ENCODE data around the gene CIBAR2. TPM values are rescaled to one million over a fixed set of nuclear protein-coding genes. Genes with fewer than 3 reads are reported as not detected.

Gene CIBAR2
- total and polyA plus RNA-seq, 4 experiments from 2014 or later = not detected

GRCh38 chr16:85142129-85142513, 29.8 kb upstream of the CIBAR2 start:
- no peak for DNase-seq
- peaks cover 0 to 5% (median 2%) of the 10 kb centered on the region in 4 donors for H3K4me1 Mint-ChIP-seq
- ChIA-PET POLR2A (ENCODE audit: partially characterized antibody) (no interaction called here), CTCF (ENCODE audit: partially characterized antibody) (no interaction called here)
- H3K27me3 Mint-ChIP-seq = peaks cover 20 to 28% of the 10 kb centered on the region in 2 donors
- intact Hi-C loops (cut with micrococcal nuclease) = no loop called here
- Histone ChIP-seq H3K27me3 (ENCODE audit: insufficient read depth, low read length) (no peaks in the 10 kb centered on the region), H3K27ac (ENCODE audit: low read depth, low read length) (no peak overlapping the region), H3K4me3 (ENCODE audit: low read length in 2 of 2) (no peak overlapping the region), H3K9me3 (ENCODE audit: control insufficient read depth in 1 of 2, low read length in 2 of 2) (no peaks in the 10 kb centered on the region), H3K4me1 (ENCODE audit: insufficient read depth, low read length) (no peaks in the 10 kb centered on the region), H3K36me3 (ENCODE audit: insufficient read depth, low read length) (no peaks in the 10 kb centered on the region)
- H3K27ac Mint-ChIP-seq = no peak overlapping the region
- no peaks in the 10 kb centered on the region for H3K9me3 Mint-ChIP-seq
- peaks cover 0 to 4% of the 10 kb centered on the region in 2 donors for H3K36me3 Mint-ChIP-seq
- no peak overlapping the region for H3K4me3 Mint-ChIP-seq

DNA sequence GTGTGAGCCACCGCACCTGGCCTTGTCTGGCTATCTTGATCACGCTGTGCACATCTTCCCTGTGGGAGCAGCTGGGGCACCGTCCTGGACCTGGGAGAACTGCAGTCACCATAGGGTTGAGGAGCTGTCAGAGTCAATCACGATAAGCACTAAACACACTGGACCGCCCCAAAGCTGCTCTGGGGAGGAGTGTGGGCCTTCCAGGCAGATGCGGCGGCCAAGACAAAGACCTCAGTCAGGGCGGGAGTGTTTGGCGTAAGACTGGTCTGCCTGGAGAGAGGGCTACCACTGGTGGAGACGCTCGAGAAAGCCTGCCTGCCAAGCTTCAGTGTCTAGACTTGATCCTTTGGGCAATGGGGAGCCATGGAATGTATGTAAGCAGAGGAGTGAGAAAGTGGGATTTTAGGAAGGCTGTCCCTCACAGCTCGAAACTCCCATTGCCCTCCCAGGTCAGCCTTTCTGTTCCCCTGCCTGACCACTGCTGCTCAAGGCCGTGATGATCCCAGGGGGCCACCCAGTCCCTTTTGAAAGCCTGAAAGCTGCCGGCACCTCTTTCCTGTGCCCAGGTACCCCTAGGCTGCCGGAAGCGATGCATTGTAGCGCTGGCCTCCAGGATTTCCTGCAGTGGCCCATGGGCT, 29.3 kb upstream of the CIBAR2 start:
- Mint-ChIP-seq H3K9me3 (no peaks in the 10 kb centered on the region), H3K36me3 (peaks cover 0 to 4% of the 10 kb centered on the region in 2 donors), H3K27ac (no peak overlapping the region), H3K27me3 (peaks cover 21 to 30% of the 10 kb centered on the region in 2 donors), H3K4me1 (peaks cover 0 to 7% (median 4%) of the 10 kb centered on the region in 4 donors), H3K4me3 (no peak overlapping the region)
- CTCF ChIA-PET (ENCODE audit: partially characterized antibody) = no interaction called here
- no peak overlapping the region for H3K27ac ChIP-seq (ENCODE audit: low read depth, low read length)
- no peak overlapping the region for H3K4me3 ChIP-seq (ENCODE audit: low read length in 2 of 2)
- no peaks in the 10 kb centered on the region for H3K36me3 ChIP-seq (ENCODE audit: insufficient read depth, low read length)
- POLR2A ChIA-PET (ENCODE audit: partially characterized antibody) = no interaction called here
- DNase-seq = no peak
- H3K4me1 ChIP-seq (ENCODE audit: insufficient read depth, low read length) = no peaks in the 10 kb centered on the region
- intact Hi-C loops (cut with micrococcal nuclease) = no loop called here
- no peaks in the 10 kb centered on the region for H3K27me3 ChIP-seq (ENCODE audit: insufficient read depth, low read length)
- H3K9me3 ChIP-seq (ENCODE audit: control insufficient read depth in 1 of 2, low read length in 2 of 2) = no peaks in the 10 kb centered on the region

- Histone ChIP-seq H3K27ac (ENCODE audit: low read depth, low read length) (no peak overlapping the region), H3K9me3 (ENCODE audit: control insufficient read depth in 1 of 2, low read length in 2 of 2) (no peaks in the 10 kb centered on the region), H3K27me3 (ENCODE audit: insufficient read depth, low read length) (no peaks in the 10 kb centered on the region), H3K36me3 (ENCODE audit: insufficient read depth, low read length) (no peaks in the 10 kb centered on the region), H3K4me1 (ENCODE audit: insufficient read depth, low read length) (no peaks in the 10 kb centered on the region), H3K4me3 (ENCODE audit: low read length in 2 of 2) (no peak overlapping the region)
- H3K27me3 Mint-ChIP-seq = peaks cover 22 to 30% of the 10 kb centered on the region in 2 donors
- POLR2A ChIA-PET (ENCODE audit: partially characterized antibody) = no interaction called here
- peaks cover 0 to 4% of the 10 kb centered on the region in 2 donors for H3K36me3 Mint-ChIP-seq
- H3K27ac Mint-ChIP-seq = no peak overlapping the region
- DNase-seq = no peak
- no peak overlapping the region for H3K4me3 Mint-ChIP-seq
- intact Hi-C loops (cut with micrococcal nuclease) = no loop called here
- H3K4me1 Mint-ChIP-seq = peaks cover 0 to 8% (median 4%) of the 10 kb centered on the region in 4 donors
- CTCF ChIA-PET (ENCODE audit: partially characterized antibody) = no interaction called here
- H3K9me3 Mint-ChIP-seq = no peaks in the 10 kb centered on the region
These were observed 28.3 kb upstream of the CIBAR2 start for GRCh38 chr16:85140455-85141012.

DNA sequence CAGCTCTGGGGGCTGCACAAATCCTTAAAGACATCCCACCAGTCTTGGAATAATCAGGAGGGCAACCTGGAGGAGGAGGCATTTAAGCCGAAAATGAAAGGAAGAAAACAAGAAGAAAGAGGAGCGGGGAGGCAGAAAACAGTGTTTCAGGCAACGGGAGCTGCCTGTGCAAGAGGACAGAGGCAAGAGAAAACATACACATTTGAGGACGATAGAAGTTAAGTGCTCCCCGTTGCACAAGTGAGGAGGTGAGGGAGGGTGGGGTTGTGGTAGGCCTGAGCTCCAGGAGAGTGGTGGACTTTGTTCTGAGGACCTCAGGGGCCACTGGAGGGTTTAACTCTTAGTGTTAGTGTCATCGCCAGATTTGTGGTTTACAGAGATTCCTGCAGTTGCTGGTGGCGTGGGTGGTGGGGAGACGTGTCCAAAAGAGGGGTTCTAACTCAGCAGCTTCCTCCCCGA, 27.6 kb upstream of the CIBAR2 start:
- intact Hi-C loops (cut with micrococcal nuclease) = no loop called here
- peaks cover 22 to 28% of the 10 kb centered on the region in 2 donors for H3K27me3 Mint-ChIP-seq
- Histone ChIP-seq H3K27me3 (ENCODE audit: insufficient read depth, low read length) (no peaks in the 10 kb centered on the region), H3K36me3 (ENCODE audit: insufficient read depth, low read length) (no peaks in the 10 kb centered on the region), H3K4me1 (ENCODE audit: insufficient read depth, low read length) (no peaks in the 10 kb centered on the region), H3K27ac (ENCODE audit: low read depth, low read length) (no peak overlapping the region), H3K9me3 (ENCODE audit: control insufficient read depth in 1 of 2, low read length in 2 of 2) (no peaks in the 10 kb centered on the region), H3K4me3 (ENCODE audit: low read length in 2 of 2) (no peak overlapping the region)
- DNase-seq = no peak
- ChIA-PET POLR2A (ENCODE audit: partially characterized antibody) (no interaction called here), CTCF (ENCODE audit: partially characterized antibody) (interaction anchor here (0.8 kb wide), 1 partner anchor 25 kb away, joined by 3 read pairs; no protein-coding TSS in a partner anchor)
- no peaks in the 10 kb centered on the region for H3K9me3 Mint-ChIP-seq
- peaks cover 0 to 4% of the 10 kb centered on the region in 2 donors for H3K36me3 Mint-ChIP-seq
- no peak overlapping the region for H3K4me3 Mint-ChIP-seq
- no peak overlapping the region for H3K27ac Mint-ChIP-seq
- peaks cover 0 to 8% (median 4%) of the 10 kb centered on the region in 4 donors for H3K4me1 Mint-ChIP-seq

DNA sequence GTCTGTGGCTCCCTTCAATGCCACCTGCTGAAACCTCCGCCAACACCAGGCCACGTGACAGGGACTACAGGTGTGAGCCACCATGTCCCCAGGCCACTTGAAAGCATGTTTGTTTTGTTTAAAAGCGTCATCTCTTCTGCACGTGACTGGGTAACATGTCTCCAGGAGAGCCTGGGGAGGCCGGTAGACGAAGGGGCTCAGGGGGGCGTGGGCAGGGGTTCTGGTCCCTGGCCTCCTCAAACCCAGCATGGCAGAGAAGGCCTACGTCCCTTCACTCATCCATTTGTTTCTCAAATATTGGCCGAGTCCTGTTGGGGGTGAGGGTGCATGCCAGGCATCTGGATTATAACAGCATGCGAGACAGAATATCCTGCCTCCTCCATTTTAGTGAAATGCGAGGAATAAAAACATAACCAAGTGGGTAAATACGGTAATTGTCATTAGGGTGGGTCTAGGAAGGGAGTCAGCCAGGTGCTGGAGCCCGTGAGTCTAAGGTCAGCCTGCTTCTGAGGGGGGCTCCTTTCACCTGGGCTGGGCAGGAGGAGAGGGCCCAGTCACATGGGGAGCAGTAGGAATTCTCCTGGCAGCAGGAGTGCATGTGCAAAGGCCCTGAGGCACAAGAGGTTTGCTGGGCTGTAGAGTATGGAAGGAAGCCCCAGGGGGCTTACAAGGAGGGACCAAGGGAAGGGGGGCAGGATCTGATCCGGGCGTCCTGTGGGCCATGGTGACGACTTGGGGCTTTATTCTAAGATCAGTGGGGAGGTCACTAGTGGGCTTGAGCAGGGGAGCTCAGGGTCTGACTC, 26.8 kb upstream of the CIBAR2 start:
- Mint-ChIP-seq H3K9me3 (no peaks in the 10 kb centered on the region), H3K36me3 (peaks cover 0 to 4% of the 10 kb centered on the region in 2 donors), H3K27me3 (peaks cover 22 to 31% of the 10 kb centered on the region in 2 donors), H3K4me3 (peak overlapping the region in 1 of 8 donors; percentile 5), H3K27ac (peak overlapping the region in 2 of 7 donors; percentile 15 to 78), H3K4me1 (peaks cover 0 to 8% (median 4%) of the 10 kb centered on the region in 4 donors)
- H3K9me3 ChIP-seq (ENCODE audit: control insufficient read depth in 1 of 2, low read length in 2 of 2) = no peaks in the 10 kb centered on the region
- H3K4me3 ChIP-seq (ENCODE audit: low read length in 2 of 2) = no peak overlapping the region
- DNase-seq = no peak
- no peaks in the 10 kb centered on the region for H3K27me3 ChIP-seq (ENCODE audit: insufficient read depth, low read length)
- H3K27ac ChIP-seq (ENCODE audit: low read depth, low read length) = no peak overlapping the region
- H3K36me3 ChIP-seq (ENCODE audit: insufficient read depth, low read length) = no peaks in the 10 kb centered on the region
- POLR2A ChIA-PET (ENCODE audit: partially characterized antibody) = no interaction called here
- CTCF ChIA-PET (ENCODE audit: partially characterized antibody) = interaction anchor here (0.8 kb wide), 1 partner anchor 24 kb away, joined by 3 read pairs; no protein-coding TSS in a partner anchor
- no peaks in the 10 kb centered on the region for H3K4me1 ChIP-seq (ENCODE audit: insufficient read depth, low read length)
- intact Hi-C loops (cut with micrococcal nuclease) = no loop called here

- H3K4me1 ChIP-seq (ENCODE audit: insufficient read depth, low read length) = no peaks in the 10 kb centered on the region
- H3K4me3 Mint-ChIP-seq = peak overlapping the region in 2 of 8 donors; percentile 45 to 66
- POLR2A ChIA-PET (ENCODE audit: partially characterized antibody) = no interaction called here
- no peaks in the 10 kb centered on the region for H3K27me3 ChIP-seq (ENCODE audit: insufficient read depth, low read length)
- H3K4me1 Mint-ChIP-seq = peaks cover 0 to 8% (median 4%) of the 10 kb centered on the region in 4 donors
- CTCF ChIA-PET (ENCODE audit: partially characterized antibody) = no interaction called here
- peaks cover 0 to 4% of the 10 kb centered on the region in 2 donors for H3K36me3 Mint-ChIP-seq
- no peak overlapping the region for H3K4me3 ChIP-seq (ENCODE audit: low read length in 2 of 2)
- no peaks in the 10 kb centered on the region for H3K9me3 Mint-ChIP-seq
- no peak overlapping the region for H3K27ac ChIP-seq (ENCODE audit: low read depth, low read length)
- no peak overlapping the region for H3K27ac Mint-ChIP-seq
- peaks cover 24 to 28% of the 10 kb centered on the region in 2 donors for H3K27me3 Mint-ChIP-seq
- no peaks in the 10 kb centered on the region for H3K36me3 ChIP-seq (ENCODE audit: insufficient read depth, low read length)
- no peak for DNase-seq
- no peaks in the 10 kb centered on the region for H3K9me3 ChIP-seq (ENCODE audit: control insufficient read depth in 1 of 2, low read length in 2 of 2)
- intact Hi-C loops (cut with micrococcal nuclease) = no loop called here
These were observed 26.0 kb upstream of the CIBAR2 start for GRCh38 chr16:85138073-85138824.
